SK-N-MC (cell line): ENCODE results near the gene CHST3.

ENCODE experiments used
- EZH2 ChIP-seq: fragments of 200-600 bp; sonication (generic); IDR thresholded peaks from one replicate; pipeline ENCODE4 v1.6.1; 2017; ENCODE audit warnings: antibody characterized with exemption
- FOXP2 ChIP-seq: optimal IDR thresholded peaks from 2 replicates; pipeline ENCODE3; 2011; ENCODE audit warnings: mild to moderate bottlenecking, moderate library complexity; ENCODE audit not compliant: insufficient read depth; ENCODE audit errors: extremely low read length, control extremely low read depth
- POLR2AphosphoS5 ChIP-seq: IDR thresholded peaks from 2 replicates; pipeline ENCODE4 v1.6.1; 2012; ENCODE audit warnings: mild to moderate bottlenecking, low read depth, low read length, borderline replicate concordance

GRCh38 chr10:71959526-71959925, 4.7 kb upstream of the CHST3 start:
- TF ChIP-seq EZH2 (no peak), POLR2AphosphoS5 (no peak), FOXP2 (no peak)
